HS-27A (cell line): ENCODE measurements around the gene TEP1.

Source experiments
- DNase-seq: peaks from one replicate; pipeline ENCODE4 v3.0.0-alpha.2; 2012; ENCODE audit warnings: low read depth, missing footprints

Gene TEP1

GRCh38 chr14:20429801-20430669 lies 16.7 kb upstream of the TEP1 start:
- DNase-seq, result no peak

DNA sequence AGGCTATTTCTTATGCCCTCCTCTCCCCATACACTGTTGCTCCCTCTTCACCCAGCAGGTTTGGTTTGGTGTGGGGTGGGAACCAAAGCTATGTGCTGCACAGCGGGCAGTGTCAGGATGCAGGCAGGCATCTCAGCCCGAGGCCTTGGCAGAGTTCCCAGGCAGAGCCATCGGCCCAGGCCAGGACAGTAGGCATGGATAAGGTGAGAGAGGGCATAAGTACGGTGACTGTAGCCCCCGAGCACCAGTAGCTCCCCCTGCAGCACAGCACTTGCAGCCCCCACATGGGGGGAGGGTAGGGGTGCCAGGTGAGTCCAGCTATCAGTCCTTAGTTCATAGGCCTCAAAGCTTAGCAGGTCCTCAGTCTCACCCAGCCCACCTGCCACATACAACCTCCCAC lies 15.5 kb upstream of the TEP1 start:
- DNase-seq, result no peak

GRCh38 chr14:20428010-20428365 lies 14.7 kb upstream of the TEP1 start:
- no peak for DNase-seq

- no peak for DNase-seq
Observed at GRCh38 chr14:20427231-20428009, 14.1 kb upstream of the TEP1 start.

GRCh38 chr14:20424851-20425250 lies 11.6 kb upstream of the TEP1 start:
- no peak for DNase-seq

- no peak for DNase-seq
Observed at GRCh38 chr14:20422886-20423285, 9.6 kb upstream of the TEP1 start.

GRCh38 chr14:20421267-20421666 lies 8.0 kb upstream of the TEP1 start:
- DNase-seq, result no peak

DNA sequence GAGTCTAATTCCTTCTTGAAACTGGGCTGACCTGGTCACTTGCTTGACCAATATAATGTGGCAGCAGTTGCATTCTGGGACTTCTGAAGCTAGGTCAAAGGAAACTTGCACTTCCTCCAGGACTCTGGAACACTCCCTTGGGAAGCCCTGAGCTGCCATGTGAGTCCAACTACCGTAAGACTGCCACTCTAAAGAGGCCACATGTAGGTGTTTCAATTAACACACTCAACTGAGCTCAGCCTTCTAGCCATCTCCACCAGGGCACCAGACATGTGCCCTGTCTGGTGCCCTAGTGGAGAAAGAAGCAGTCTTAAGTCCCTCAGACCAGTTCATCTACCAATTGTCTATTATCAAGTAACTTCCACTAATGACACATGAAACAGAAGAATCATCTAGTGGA lies 6.1 kb upstream of the TEP1 start:
- DNase-seq, result no peak

- no peak for DNase-seq
Observed at GRCh38 chr14:20418501-20418909, 5.2 kb upstream of the TEP1 start.

- no peak for DNase-seq
Observed at GRCh38 chr14:20417250-20418186, 4.2 kb upstream of the TEP1 start.

- DNase-seq, result no peak
Observed at GRCh38 chr14:20416223-20416622, 2.9 kb upstream of the TEP1 start.

DNA sequence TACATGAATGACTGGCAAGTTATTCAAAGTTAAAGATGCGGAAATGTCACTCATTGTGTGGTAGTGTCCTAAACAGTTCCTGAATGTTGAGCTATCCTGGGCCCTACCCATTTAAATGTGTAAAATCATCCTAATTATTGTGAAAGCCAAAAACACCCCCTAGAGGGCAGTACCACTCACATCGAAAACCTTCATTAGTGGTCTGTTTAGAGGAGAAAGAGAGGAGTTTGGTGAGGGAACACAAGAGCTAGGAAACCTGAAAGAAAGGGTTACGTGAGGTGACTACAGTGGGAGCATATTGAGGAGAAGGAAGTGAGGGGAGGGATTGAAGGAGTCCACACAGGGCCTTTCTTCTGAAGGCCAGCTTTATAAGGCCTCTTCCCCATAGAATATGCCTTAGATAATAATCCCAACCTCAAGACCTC lies 2.5 kb upstream of the TEP1 start:
- no peak for DNase-seq

- DNase-seq, result no peak
Observed at GRCh38 chr14:20413744-20414082, 412 bp upstream of the TEP1 start.

GRCh38 chr14:20412411-20412810 lies 890 bp downstream of the TEP1 start:
- DNase-seq, result no peak

GRCh38 chr14:20409226-20409625 lies 4.1 kb downstream of the TEP1 start:
- DNase-seq, result no peak

DNA sequence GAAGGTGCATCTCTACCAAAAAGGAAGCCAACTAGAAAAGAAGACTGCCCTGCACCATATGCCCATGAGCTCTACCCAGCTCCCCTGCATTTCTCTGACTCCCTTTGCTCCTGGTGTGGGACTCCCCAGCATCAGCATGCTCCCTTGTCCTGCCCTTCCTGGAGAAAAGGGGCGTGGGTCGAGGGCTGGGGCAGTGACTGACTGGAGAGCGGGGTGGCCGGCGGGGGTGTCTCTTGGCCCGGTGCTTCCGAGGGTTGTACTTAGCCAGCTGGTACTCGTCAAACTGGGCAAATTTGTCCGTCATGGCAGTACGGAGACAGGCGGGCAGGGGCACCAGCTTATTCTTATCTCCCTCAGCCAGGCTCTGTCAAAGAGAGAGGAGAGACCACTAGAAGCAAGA lies 9.8 kb downstream of the TEP1 start:
- no peak for DNase-seq

- DNase-seq, result no peak
Observed at GRCh38 chr14:20400965-20401593, 12.2 kb downstream of the TEP1 start.

- no peak for DNase-seq
Observed at GRCh38 chr14:20400589-20400964, 12.7 kb downstream of the TEP1 start.

GRCh38 chr14:20397511-20397910 lies 15.8 kb downstream of the TEP1 start:
- no peak for DNase-seq

- DNase-seq, result no peak
Observed at GRCh38 chr14:20391505-20391904, 21.8 kb downstream of the TEP1 start.

DNA sequence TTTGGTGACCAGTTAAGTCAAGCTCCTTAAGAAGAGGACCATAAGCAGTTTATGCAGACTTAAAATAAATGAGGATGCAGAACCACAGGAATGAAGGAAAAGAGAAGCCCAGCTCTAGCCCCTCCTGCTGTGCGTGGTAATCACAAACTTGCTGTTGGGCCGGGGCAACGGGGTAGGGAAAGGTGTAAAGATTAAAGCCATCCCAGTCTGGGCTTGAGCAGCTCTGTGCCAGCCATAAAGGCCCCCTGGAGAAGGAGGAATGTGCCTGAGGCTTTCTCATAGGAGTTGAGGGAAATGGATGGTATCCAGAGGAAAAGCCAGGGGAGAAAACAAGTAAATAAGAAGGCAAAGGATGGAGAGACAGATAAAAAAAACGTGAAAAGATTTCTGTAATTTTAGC lies 25.1 kb downstream of the TEP1 start:
- no peak for DNase-seq

GRCh38 chr14:20387576-20387975 lies 25.7 kb downstream of the TEP1 start:
- DNase-seq, result no peak
